Heart left ventricle (tissue), 13 donors: ENCODE results near the gene SLC4A2.

Source experiments
- CTCF ChIP-seq, 12 donors: fragments of 200-600 bp; sonication (generic) in 4 of 12; IDR thresholded peaks; one replicate each; pipeline versions ENCODE4 v1.5.0 to v1.8.0; 2018 to 2022; ENCODE audit warnings: antibody characterized with exemption in 12 of 12, mild to moderate bottlenecking in 5 of 12
- POLR2A ChIP-seq, 2 donors: fragments of 450-650 bp; IDR thresholded peaks; one replicate each; pipeline ENCODE4 v1.6.1; 2017; ENCODE audit warnings: antibody characterized with exemption in 2 of 2, mild to moderate bottlenecking in 2 of 2, moderate library complexity in 2 of 2
- donor health status: ischemic (EF 13 %, LVEDD 7.1; RV severe dilation, severe dysfunction).
- donor health status: DM: no; HTN: yes; CAD: no.
- donor health status: DM: no; HTN: no; CAD: no.
- donor health status: ischemic (EF 25% LVEDD 6.9; RV normal size, moderate dysfunction).
- donor health status: ischemic (EF 25% LVEDD 5.7; RV mildly dilated, moderate dysfunction).
- donor health status: ischemic (EF 35%, LVEDD 5.7; RV mildly dilated, moderate dysfunction).
- donor health status: nonischemic (EF 11% LVEDD 7.7; RV severe dilation, severe dysfunction).
- donor health status: DM: yes; HTN: yes; CAD: no.
- donor health status: PGD.
- donor health status: ischemic (EF 29% LVEDD 5.4; RV normal size, mild dysfunction).
- donor health status: nonischemic (EF 23%, LVEDD 6.1; RV moderate dilation, normal function).

- TF ChIP-seq CTCF (IDR thresholded peaks at IDR 0.05) = peak; percentile 43 to 77 (median 60)
- TF ChIP-seq POLR2A (IDR thresholded peaks at IDR 0.05) = peak in 1 of 2 donors; percentile 74
Measured at GRCh38 chr7:151028131-151028947, 31.1 kb upstream of the SLC4A2 start, which contains the start of gene ABCB8.
